Activated CD8-positive, alpha-beta T cell treated with anti-CD3 and anti-CD28 coated beads for 36 hours (primary cell): ENCODE data around the gene NPHP4. TPM values are rescaled to one million over a fixed set of nuclear protein-coding genes. Genes with fewer than 3 reads are reported as not detected.

Source experiments
- ATAC-seq: fragments of 200-7000 bp; cut with Tn5 transposase; one replicate; pipeline ENCODE4 v1.10.0; 2021; ENCODE audit warnings: mild to moderate bottlenecking, moderate library complexity
- CTCF ChIA-PET: fragments of 350-600 bp; sonication (Branson Sonifier 250); formaldehyde crosslinking; loops from one replicate; lab custom pipeline; 2021; ENCODE audit warnings: antibody characterized with exemption; lab: Charles Lee
- POLR2A ChIA-PET: fragments of 350-600 bp; sonication (Branson Sonifier 250); formaldehyde crosslinking; loops from one replicate; lab custom pipeline; 2021; ENCODE audit warnings: antibody characterized with exemption; lab: Charles Lee
- DNase-seq: peaks from one replicate; pipeline ENCODE4 v3.0.0-alpha.2; 2020
- H3K27ac Mint-ChIP-seq: one replicate; pipeline ENCODE4 v1.8.0; 2021; ENCODE audit warnings: mild to moderate bottlenecking, mixed read lengths
- H3K27me3 Mint-ChIP-seq: one replicate; pipeline ENCODE4 v1.8.0; 2021; ENCODE audit warnings: mixed read lengths
- H3K36me3 Mint-ChIP-seq: one replicate; pipeline ENCODE4 v1.8.0; 2021; ENCODE audit warnings: low read depth, mixed read lengths
- H3K4me1 Mint-ChIP-seq: one replicate; pipeline ENCODE4 v1.8.0; 2021; ENCODE audit warnings: low read depth, mixed read lengths
- H3K4me3 Mint-ChIP-seq: one replicate; pipeline ENCODE4 v1.8.0; 2021; ENCODE audit warnings: mild to moderate bottlenecking, moderate library complexity, mixed read lengths
- H3K9me3 Mint-ChIP-seq: one replicate; pipeline ENCODE4 v1.8.0; 2021; ENCODE audit warnings: mixed read lengths
- CTCF ChIP-seq: fragments of 200-600 bp; IDR thresholded peaks from one replicate; pipeline ENCODE4 v1.8.0; 2022; ENCODE audit warnings: antibody characterized with exemption, mild to moderate bottlenecking
- intact Hi-C: fragments of 100-400 bp; cut with micrococcal nuclease; formaldehyde crosslinking; loops from one replicate; pipeline ENCODE4 v1.10.0; 2022
- total RNA-seq, 2 experiments: library from RNA; stranded (reverse); gene quantifications; one replicate each; pipeline ENCODE4 v1.2.3, GENCODE V29; 2021

The NPHP4 gene
- total RNA-seq, 2 experiments from 2014 or later, result 16.5 to 16.8 TPM

DNA sequence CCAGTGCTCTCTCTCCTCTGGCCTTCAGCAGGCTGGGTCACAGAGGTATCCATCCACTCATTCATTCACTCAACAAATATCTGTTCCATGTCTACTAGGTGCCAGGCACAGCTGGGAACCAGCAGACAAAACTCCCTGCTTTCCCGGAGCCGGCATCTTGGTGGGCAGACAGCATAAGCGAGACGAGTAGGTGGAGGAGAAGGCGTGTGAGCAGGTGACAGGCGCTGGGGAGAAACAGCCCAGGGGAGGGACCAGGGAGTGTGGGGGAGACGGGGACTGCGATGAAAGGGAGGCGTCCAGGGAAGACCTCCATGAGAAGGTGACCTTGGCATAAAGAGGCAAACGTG, 42.5 kb upstream of the NPHP4 start:
- H3K4me3 Mint-ChIP-seq, result no peak overlapping the region

GRCh38 chr1:6033986-6034749, 41.9 kb upstream of the NPHP4 start:
- DNase-seq (peak; percentile 54), ATAC-seq (peak; percentile 70)
- H3K27me3 Mint-ChIP-seq, result no peaks in the 10 kb centered on the region
- ChIA-PET CTCF (interaction anchor here (0.6 to 2.9 kb wide), 5 partner anchors 9 to 151 kb away, joined by 3 to 12 read pairs (median 4); no protein-coding TSS in a partner anchor), POLR2A (interaction anchor here (1.5 kb wide), 2 partner anchors 9 to 17 kb away, joined by 4 read pairs; no protein-coding TSS in a partner anchor)
- H3K27ac Mint-ChIP-seq, result no peak overlapping the region
- peak; percentile 65 for TF ChIP-seq CTCF
- H3K36me3 Mint-ChIP-seq, result peaks cover 64% of the 10 kb centered on the region
- H3K9me3 Mint-ChIP-seq, result no peaks in the 10 kb centered on the region
- no peak overlapping the region for H3K4me3 Mint-ChIP-seq
- peaks cover 78% of the 10 kb centered on the region for H3K4me1 Mint-ChIP-seq
- intact Hi-C loops, result no loop called here

More for the DNA sequence above, 42.5 kb upstream of the NPHP4 start:
- Mint-ChIP-seq H3K36me3 (peaks cover 62% of the 10 kb centered on the region), H3K4me1 (peaks cover 76% of the 10 kb centered on the region), H3K9me3 (no peaks in the 10 kb centered on the region), H3K27me3 (no peaks in the 10 kb centered on the region), H3K27ac (peak overlapping the region; percentile 52)
- TF ChIP-seq CTCF, result no peak
- intact Hi-C loops, result no loop called here
- DNase-seq (no peak), ATAC-seq (no peak)
- CTCF ChIA-PET, result interaction anchor here (0.6 to 2.9 kb wide), 5 partner anchors 9 to 151 kb away, joined by 3 to 12 read pairs (median 4); no protein-coding TSS in a partner anchor
- POLR2A ChIA-PET, result interaction anchor here (1.5 kb wide), 2 partner anchors 9 to 16 kb away, joined by 4 read pairs; no protein-coding TSS in a partner anchor

DNA sequence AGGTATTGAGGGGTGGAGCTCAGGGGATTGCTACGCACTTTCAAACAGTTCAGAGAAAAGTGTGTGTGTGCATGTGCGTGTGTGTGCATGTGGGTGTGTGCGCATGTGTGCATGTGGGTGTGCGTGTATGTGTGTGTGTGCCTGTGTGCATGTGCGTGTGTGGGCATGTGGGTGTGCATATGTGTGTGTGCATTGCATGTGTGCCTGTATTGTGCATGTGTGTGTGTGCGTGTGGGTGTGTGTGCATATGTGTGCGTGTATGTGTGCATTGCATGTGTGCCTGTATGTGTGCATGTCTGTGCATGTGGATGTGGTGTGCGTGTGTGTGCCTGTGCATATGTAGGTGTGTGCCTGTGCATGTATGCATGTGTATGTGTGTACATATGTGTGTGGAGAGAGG, 40.9 kb upstream of the NPHP4 start:
- ATAC-seq (no peak), DNase-seq (no peak)
- ChIA-PET CTCF (interaction anchor here (0.7 to 2.9 kb wide), 3 partner anchors 8 to 521 kb away, joined by 3 to 12 read pairs (median 3); no protein-coding TSS in a partner anchor), POLR2A (interaction anchor here (1.1 kb wide), 1 partner anchor 9 kb away, joined by 3 read pairs; no protein-coding TSS in a partner anchor)
- Mint-ChIP-seq H3K4me3 (no peak overlapping the region), H3K9me3 (no peaks in the 10 kb centered on the region), H3K27me3 (no peaks in the 10 kb centered on the region), H3K4me1 (peaks cover 87% of the 10 kb centered on the region), H3K27ac (no peak overlapping the region), H3K36me3 (peaks cover 69% of the 10 kb centered on the region)
- intact Hi-C loops, result no loop called here
- TF ChIP-seq CTCF, result no peak

- H3K36me3 Mint-ChIP-seq, result peaks cover 77% of the 10 kb centered on the region
- DNase-seq (no peak), ATAC-seq (no peak)
- ChIA-PET POLR2A (interaction anchor here (0.7 to 1.2 kb wide), 2 partner anchors 15 to 153 kb away, joined by 3 to 4 read pairs; no protein-coding TSS in a partner anchor), CTCF (no interaction called here)
- no peaks in the 10 kb centered on the region for H3K27me3 Mint-ChIP-seq
- intact Hi-C loops, result no loop called here
- H3K27ac Mint-ChIP-seq, result peak overlapping the region; percentile 68
- no peak for TF ChIP-seq CTCF
- H3K4me1 Mint-ChIP-seq, result peaks cover 70% of the 10 kb centered on the region
- H3K4me3 Mint-ChIP-seq, result peak overlapping the region; percentile 97
- no peaks in the 10 kb centered on the region for H3K9me3 Mint-ChIP-seq
Observed at GRCh38 chr1:6030547-6031261, 38.5 kb upstream of the NPHP4 start.
